ENCODE results near the gene DGKA. TPM values are rescaled to one million over a fixed set of nuclear protein-coding genes. Genes with fewer than 3 reads are reported as not detected.

Gene DGKA
- total and polyA plus RNA-seq, 2 of the 4 experiments (the other 2 are of a cell fraction), result 71.9 to 75.1 TPM

DNA sequence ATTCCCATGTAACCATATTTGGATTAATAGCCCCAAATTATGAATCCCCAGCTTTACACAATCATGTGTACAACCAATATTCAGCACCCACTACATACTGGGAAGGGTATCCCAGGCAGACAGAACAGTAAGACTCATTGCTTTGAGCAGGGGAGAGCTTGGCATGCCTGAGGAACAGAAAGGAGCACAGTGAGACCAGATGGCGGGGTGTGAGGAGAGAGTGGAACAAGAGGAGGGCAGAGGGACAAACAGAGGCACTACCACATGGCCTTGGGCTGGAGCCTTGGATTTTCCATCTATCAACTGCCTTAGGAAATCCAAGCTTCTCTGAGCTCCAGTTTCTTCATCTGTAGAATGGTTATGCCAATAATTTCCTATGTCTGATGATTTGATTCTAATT, 3.8 kb downstream of the DGKA start:
- no peaks in the 10 kb centered on the region for H3K9me3 ChIP-seq (ENCODE audit: control insufficient read depth, insufficient read depth, low read length)
- H4K8ac ChIP-seq (ENCODE audit: low read depth in 2 of 2, low read length in 2 of 2), result 0 out of 4 replicates have a peak overlapping the region, but pooled peaks of 1 of the 2 experiments have one; percentile 9
- H3K14ac ChIP-seq (replicated peaks; ENCODE audit: low read depth, low read length), result 0 out of 2 replicates have a peak overlapping the region, but pooled peaks have one; percentile 13
- no peak overlapping the region for H2BK20ac ChIP-seq (ENCODE audit: low read depth, low read length)
- no peak overlapping the region for H3K27ac ChIP-seq (ENCODE audit: insufficient read depth, low read length)
- DNase-seq (no peak), ATAC-seq (ENCODE audit: low read depth) (no peak)
- H3K36me3 ChIP-seq (ENCODE audit: control insufficient read depth, insufficient read depth, low read length), result peaks cover 15% of the 10 kb centered on the region
- H4K20me1 ChIP-seq (ENCODE audit: insufficient read depth, low read length), result no peaks in the 10 kb centered on the region
- WGBS, 2 experiments (ENCODE audit: extremely low coverage in 2 of 2, insufficient read length in 1 of 2), result no CpG with 5 or more reads among the region's 1 CpG
- TF ChIP-seq NFE2L2 (IDR thresholded peaks at IDR 0.05; ENCODE audit: low read depth, low read length) (no peak), MAZ (IDR thresholded peaks at IDR 0.05; ENCODE audit: borderline replicate concordance, low read depth, low read length) (no peak), MXI1 (IDR thresholded peaks at IDR 0.05; ENCODE audit: borderline replicate concordance, low read depth, low read length) (no peak), RAD21 (IDR thresholded peaks at IDR 0.05; ENCODE audit: low read length) (no peak), MAFK (IDR thresholded peaks at IDR 0.05; ENCODE audit: low read depth, low read length) (no peak), FOS (IDR thresholded peaks at IDR 0.05; ENCODE audit: low read depth, low read length) (no peak), POLR2A (IDR thresholded peaks at IDR 0.05; ENCODE audit: low read depth, low read length) (no peak), RCOR1 (IDR thresholded peaks at IDR 0.05; ENCODE audit: insufficient replicate concordance, low read length) (no peak), RFX5 (IDR thresholded peaks at IDR 0.05; ENCODE audit: low read depth, low read length) (no peak), CEBPB (IDR thresholded peaks at IDR 0.05; ENCODE audit: low read depth, low read length) (no peak), CHD1 (IDR thresholded peaks at IDR 0.05; ENCODE audit: low read depth, low read length) (no peak), SMC3 (IDR thresholded peaks at IDR 0.05; ENCODE audit: low read depth, low read length) (no peak), BHLHE40 (IDR thresholded peaks at IDR 0.05; ENCODE audit: low read depth, low read length) (no peak)
- TF ChIP-seq, protein P1, sequence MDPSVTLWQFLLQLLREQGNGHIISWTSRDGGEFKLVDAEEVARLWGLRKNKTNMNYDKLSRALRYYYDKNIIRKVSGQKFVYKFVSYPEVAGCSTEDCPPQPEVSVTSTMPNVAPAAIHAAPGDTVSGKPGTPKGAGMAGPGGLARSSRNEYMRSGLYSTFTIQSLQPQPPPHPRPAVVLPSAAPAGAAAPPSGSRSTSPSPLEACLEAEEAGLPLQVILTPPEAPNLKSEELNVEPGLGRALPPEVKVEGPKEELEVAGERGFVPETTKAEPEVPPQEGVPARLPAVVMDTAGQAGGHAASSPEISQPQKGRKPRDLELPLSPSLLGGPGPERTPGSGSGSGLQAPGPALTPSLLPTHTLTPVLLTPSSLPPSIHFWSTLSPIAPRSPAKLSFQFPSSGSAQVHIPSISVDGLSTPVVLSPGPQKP (IDR thresholded peaks at IDR 0.05; ENCODE audit: borderline replicate concordance, low read depth, low read length), result no peak
- TF ChIP-seq, protein P2, sequence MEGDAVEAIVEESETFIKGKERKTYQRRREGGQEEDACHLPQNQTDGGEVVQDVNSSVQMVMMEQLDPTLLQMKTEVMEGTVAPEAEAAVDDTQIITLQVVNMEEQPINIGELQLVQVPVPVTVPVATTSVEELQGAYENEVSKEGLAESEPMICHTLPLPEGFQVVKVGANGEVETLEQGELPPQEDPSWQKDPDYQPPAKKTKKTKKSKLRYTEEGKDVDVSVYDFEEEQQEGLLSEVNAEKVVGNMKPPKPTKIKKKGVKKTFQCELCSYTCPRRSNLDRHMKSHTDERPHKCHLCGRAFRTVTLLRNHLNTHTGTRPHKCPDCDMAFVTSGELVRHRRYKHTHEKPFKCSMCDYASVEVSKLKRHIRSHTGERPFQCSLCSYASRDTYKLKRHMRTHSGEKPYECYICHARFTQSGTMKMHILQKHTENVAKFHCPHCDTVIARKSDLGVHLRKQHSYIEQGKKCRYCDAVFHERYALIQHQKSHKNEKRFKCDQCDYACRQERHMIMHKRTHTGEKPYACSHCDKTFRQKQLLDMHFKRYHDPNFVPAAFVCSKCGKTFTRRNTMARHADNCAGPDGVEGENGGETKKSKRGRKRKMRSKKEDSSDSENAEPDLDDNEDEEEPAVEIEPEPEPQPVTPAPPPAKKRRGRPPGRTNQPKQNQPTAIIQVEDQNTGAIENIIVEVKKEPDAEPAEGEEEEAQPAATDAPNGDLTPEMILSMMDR (conservative IDR thresholded peaks at IDR 0.05; ENCODE audit: low read depth, low read length), result no peak
- peaks cover 15% of the 10 kb centered on the region for H3K4me1 ChIP-seq (ENCODE audit: control insufficient read depth, insufficient read depth, low read length)
- BruUV-seq (replicated peaks), result no TSS peak
- H2AK5ac ChIP-seq (ENCODE audit: low read depth, low read length), result peak overlapping the region; percentile 39; the same call in 1 of the 2 replicates
- no peak overlapping the region for H2BK5ac ChIP-seq (ENCODE audit: low read depth, low read length, poor library complexity, severe bottlenecking)
- no peak overlapping the region for H3K9ac ChIP-seq (ENCODE audit: low read depth, low read length)
- peak overlapping the region; percentile 28; the same call in 1 of the 2 replicates for H3K4ac ChIP-seq (ENCODE audit: low read depth, low read length)
- H3K4me2 ChIP-seq (ENCODE audit: low read depth, low read length), result no peak overlapping the region
- H2BK120ac ChIP-seq (ENCODE audit: low read depth, low read length), result no peak overlapping the region
- H4K91ac ChIP-seq (ENCODE audit: insufficient read depth, low read depth, low read length), result peak overlapping the region; percentile 40; the same call in 1 of the 2 replicates
- ChIA-PET CTCF (interaction anchor here (1.0 kb wide), 1 partner anchor 196 kb away, joined by 4 read pairs; no protein-coding TSS in a partner anchor), POLR2A (ENCODE audit: unreplicated experiment) (no interaction called here)
- no peak overlapping the region for H3K18ac ChIP-seq (ENCODE audit: low read depth, low read length)
- H2BK15ac ChIP-seq (ENCODE audit: low read depth, low read length), result no peak overlapping the region
- no peak overlapping the region for H3K56ac ChIP-seq (ENCODE audit: extremely low read depth, insufficient read depth, low read length)
- intact Hi-C loops (cut with micrococcal nuclease), result loop anchor here (5.0 kb wide), 2 partner anchors 117 to 192 kb away; partner anchors contain the start of genes GDF11, ORMDL2 and SARNP
- H2AK9ac ChIP-seq (replicated peaks; ENCODE audit: low read depth, low read length, poor library complexity), result no peak overlapping the region
- no peak overlapping the region for H3K4me3 ChIP-seq (ENCODE audit: insufficient read depth, low read depth, low read length)
- H4K5ac ChIP-seq (ENCODE audit: low read depth, low read length), result no peak overlapping the region
- in situ Hi-C loops (cut with MboI; ENCODE audit: low sequenced_read_pairs), result no loop called here
- dilution Hi-C loops (cut with HindIII; ENCODE audit: low sequenced_read_pairs, unreplicated experiment), result no loop called here
- peaks cover 27 to 71% of the 10 kb centered on the region in 2 experiments for H3K79me1 ChIP-seq (ENCODE audit: low read depth in 1 of 2, low read length in 2 of 2)
- no peak overlapping the region for H2AFZ ChIP-seq (replicated peaks; ENCODE audit: low read length, poor library complexity)
- peak overlapping the region; percentile 67; the same call in 1 of the 2 replicates for H3K23ac ChIP-seq (ENCODE audit: low read depth, low read length)
- H3K9me1 ChIP-seq (ENCODE audit: insufficient read depth, low read length), result peaks cover 16% of the 10 kb centered on the region
- H3K27me3 ChIP-seq (ENCODE audit: control insufficient read depth, insufficient read depth, low read length), result no peaks in the 10 kb centered on the region

All from IMR-90 (cell line).